HepG2 (cell line): ENCODE results near the gene DGAT2. TPM values are rescaled to one million over a fixed set of nuclear protein-coding genes. Genes with fewer than 3 reads are reported as not detected.

ENCODE experiments used
- ADNP ChIP-seq: sonication (generic); formaldehyde crosslinking; IDR thresholded peaks from 2 replicates; pipeline ENCODE4 v1.4.0; 2020; ENCODE audit warnings: missing genetic modification reagents
- ARNT ChIP-seq: fragments of 450-650 bp; IDR thresholded peaks from 2 replicates; pipeline ENCODE4 v1.6.1; 2017
- CHD4 ChIP-seq: fragments of 200-600 bp; sonication (generic); IDR thresholded peaks from 2 replicates; pipeline ENCODE4 v1.7.0; 2017; ENCODE audit warnings: mild to moderate bottlenecking, low read length, borderline replicate concordance
- DMAP1 ChIP-seq: IDR thresholded peaks from 2 replicates; pipeline ENCODE4 v1.6.1; 2016
- FOXA3 ChIP-seq: IDR thresholded peaks from 2 replicates; pipeline ENCODE4 v1.6.1; 2016; ENCODE audit warnings: missing genetic modification reagents, missing compliant biosample characterization
- HNF4A ChIP-seq: sonication (generic); formaldehyde crosslinking; IDR thresholded peaks from 2 replicates; pipeline ENCODE4 v1.4.0; 2020; ENCODE audit warnings: missing genetic modification reagents
- JUN ChIP-seq: sonication (generic); formaldehyde crosslinking; IDR thresholded peaks from 2 replicates; pipeline ENCODE4 v1.4.0; 2020; ENCODE audit warnings: mild to moderate bottlenecking, missing genetic modification reagents
- KDM4B ChIP-seq: sonication (generic); formaldehyde crosslinking; IDR thresholded peaks from 2 replicates; pipeline ENCODE4 v1.4.0; 2020; ENCODE audit warnings: missing genetic modification reagents
- MLLT10 ChIP-seq: sonication (generic); formaldehyde crosslinking; IDR thresholded peaks from 2 replicates; pipeline ENCODE4 v1.4.0; 2020; ENCODE audit warnings: missing genetic modification reagents
- NR2C2 ChIP-seq: sonication (generic); formaldehyde crosslinking; IDR thresholded peaks from 2 replicates; pipeline ENCODE4 v1.4.0; 2020; ENCODE audit warnings: missing genetic modification reagents, mild to moderate bottlenecking, moderate library complexity, borderline replicate concordance
- PAF1 ChIP-seq: IDR thresholded peaks from 2 replicates; pipeline ENCODE4 v1.6.1; 2016; ENCODE audit warnings: missing genetic modification reagents, missing compliant biosample characterization
- PHF20 ChIP-seq: sonication (generic); formaldehyde crosslinking; IDR thresholded peaks from 2 replicates; pipeline ENCODE4 v1.5.0; 2020; ENCODE audit warnings: mild to moderate bottlenecking, missing genetic modification reagents
- PRDM10 ChIP-seq: sonication (generic); formaldehyde crosslinking; IDR thresholded peaks from 2 replicates; pipeline ENCODE4 v1.4.0; 2020; ENCODE audit warnings: low read depth, missing genetic modification reagents
- SIX4 ChIP-seq: sonication (generic); formaldehyde crosslinking; IDR thresholded peaks from 2 replicates; pipeline ENCODE4 v1.4.0; 2020; ENCODE audit warnings: missing genetic modification reagents
- SMYD3 ChIP-seq: sonication (generic); formaldehyde crosslinking; IDR thresholded peaks from 2 replicates; pipeline ENCODE4 v1.8.1; 2023; ENCODE audit warnings: mild to moderate bottlenecking, missing genetic modification reagents
- SUZ12 ChIP-seq: fragments of 150-350 bp; IDR thresholded peaks from 2 replicates; pipeline ENCODE4 v1.6.1; 2014; ENCODE audit warnings: low read depth, low read length
- ZC3H13 ChIP-seq: sonication (generic); formaldehyde crosslinking; IDR thresholded peaks from 2 replicates; pipeline ENCODE4 v1.8.1; 2023; ENCODE audit warnings: mild to moderate bottlenecking, missing genetic modification reagents, moderate library complexity
- ZNF10 ChIP-seq: sonication (generic); formaldehyde crosslinking; IDR thresholded peaks from 2 replicates; pipeline ENCODE4 v1.4.0; 2020; ENCODE audit warnings: mild to moderate bottlenecking, low read depth, missing genetic modification reagents, borderline replicate concordance
- ZNF12 ChIP-seq: sonication (generic); formaldehyde crosslinking; IDR thresholded peaks from 2 replicates; pipeline ENCODE4 v1.5.0; 2020; ENCODE audit warnings: missing genetic modification reagents
- ZNF292 ChIP-seq: sonication (generic); formaldehyde crosslinking; IDR thresholded peaks from 2 replicates; pipeline ENCODE4 v1.8.1; 2022; ENCODE audit warnings: mild to moderate bottlenecking, low read depth, missing genetic modification reagents, borderline replicate concordance
- ZNF501 ChIP-seq: sonication (generic); formaldehyde crosslinking; IDR thresholded peaks from 2 replicates; pipeline ENCODE4 v1.5.1; 2020; ENCODE audit warnings: mild to moderate bottlenecking, moderate library complexity, missing genetic modification reagents
- ZNF773 ChIP-seq: sonication (generic); formaldehyde crosslinking; IDR thresholded peaks from 2 replicates; pipeline ENCODE4 v1.4.0; 2020; ENCODE audit warnings: missing genetic modification reagents, borderline replicate concordance
- polyA plus RNA-seq, 8 experiments: library from polyadenylated mRNA; depleted of rRNA in 3 of 8; stranded (reverse) in 7 of 8; unstranded in 1 of 8; fragments of >200 nt; fragmentation: Illumina TruSeq in 4 of 8; extraction: Trizol in 4 of 8; gene quantifications; 2 replicates each; pipeline versions ENCODE4 v1.2.1 to v1.2.3, GENCODE V29; 2011 to 2016; ENCODE audit warnings: low read depth in 4 of 8, missing spikeins in 1 of 8, mixed read lengths in 1 of 8; ENCODE audit not compliant: insufficient read depth in 1 of 8
- total RNA-seq, 5 experiments: library from RNA; depleted of rRNA; stranded (reverse); fragments of >200 nt; fragmentation: Illumina TruSeq; extraction: Trizol; gene quantifications; 2 replicates each; pipeline ENCODE4 v1.2.3, GENCODE V29; 2016; ENCODE audit warnings: low read depth in 1 of 5
- TF ChIP-seq, protein P1 (sequence below): sonication (generic); formaldehyde crosslinking; IDR thresholded peaks from 2 replicates; pipeline ENCODE4 v1.5.1; 2020; ENCODE audit warnings: missing genetic modification reagents, mild to moderate bottlenecking, borderline replicate concordance
- TF ChIP-seq, protein P2 (sequence below): sonication (generic); formaldehyde crosslinking; IDR thresholded peaks from 2 replicates; pipeline ENCODE4 v1.8.0; 2022; ENCODE audit warnings: low read depth, missing genetic modification reagents
- TF ChIP-seq, protein P3 (sequence below): IDR thresholded peaks from 2 replicates; pipeline ENCODE4 v1.6.1; 2016; ENCODE audit warnings: missing genetic modification reagents, missing compliant biosample characterization

Gene DGAT2
- total and polyA plus RNA-seq, 2 of the 13 experiments (the other 11 are each of a cell fraction or from before 2014, with no cell fraction given): 39.0 to 65.6 TPM

DNA sequence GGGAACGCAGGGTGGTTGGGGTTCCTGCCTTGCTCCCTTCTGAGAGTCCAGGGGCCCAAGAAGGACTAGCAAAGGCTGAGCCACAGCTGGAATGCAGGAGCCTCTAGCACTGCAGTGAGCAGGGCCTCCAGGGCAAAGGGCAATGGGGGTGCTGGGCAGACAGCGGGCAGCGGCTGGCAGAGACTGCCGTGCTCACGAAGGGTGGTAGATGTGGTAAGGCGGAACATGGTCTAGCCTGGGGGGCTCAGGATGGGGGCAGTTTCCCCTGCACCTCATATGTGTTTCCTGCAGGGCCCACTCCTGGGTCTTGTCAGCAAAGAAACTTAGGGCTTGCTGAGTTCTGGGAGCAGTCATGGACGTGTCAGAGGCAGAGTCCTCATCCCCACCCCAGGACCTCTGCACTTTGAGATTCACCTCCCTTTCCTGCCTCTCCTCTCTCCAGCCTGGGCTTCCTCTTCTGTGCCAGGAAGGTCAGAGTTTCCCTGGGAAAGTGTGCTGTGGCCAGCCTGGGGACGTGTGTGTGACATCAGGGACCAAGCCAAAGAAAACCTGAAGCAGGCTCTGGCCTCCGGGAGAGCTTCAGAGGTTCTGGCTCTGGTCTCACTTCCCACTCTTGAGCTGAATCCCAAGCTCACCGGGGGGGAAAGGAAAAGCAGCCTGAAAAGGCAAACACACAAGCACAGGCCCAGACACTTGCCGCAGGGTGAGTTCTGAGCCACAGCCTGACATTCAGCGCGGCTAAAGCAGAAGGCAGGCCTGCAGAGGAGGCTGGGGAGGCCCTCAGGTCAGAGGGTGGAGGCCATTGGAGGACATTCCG is 46.5 kb upstream of the DGAT2 start (continued):
- no peak for TF ChIP-seq PRDM10 (CRISPR knock-in tag)
- TF ChIP-seq ZNF501 (CRISPR knock-in tag): no peak
- TF ChIP-seq, protein P1, sequence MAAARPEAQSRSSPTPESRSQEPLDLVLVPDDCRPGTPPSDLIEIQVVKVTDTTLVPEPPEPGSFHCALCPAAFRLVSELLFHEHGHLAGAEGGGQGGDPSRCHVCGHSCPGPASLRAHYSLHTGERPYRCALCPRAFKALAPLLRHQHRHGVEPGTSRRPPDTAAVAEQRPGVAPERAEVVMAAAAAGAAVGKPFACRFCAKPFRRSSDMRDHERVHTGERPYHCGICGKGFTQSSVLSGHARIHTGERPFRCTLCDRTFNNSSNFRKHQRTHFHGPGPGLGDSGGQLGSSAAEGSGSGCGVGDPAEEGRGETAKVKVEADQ (CRISPR knock-in tag): no peak
- TF ChIP-seq ADNP (CRISPR knock-in tag): no peak
- TF ChIP-seq CHD4: no peak
- TF ChIP-seq PHF20 (CRISPR knock-in tag): no peak
- no peak for TF ChIP-seq SMYD3 (CRISPR knock-in tag)
- TF ChIP-seq, protein P2, sequence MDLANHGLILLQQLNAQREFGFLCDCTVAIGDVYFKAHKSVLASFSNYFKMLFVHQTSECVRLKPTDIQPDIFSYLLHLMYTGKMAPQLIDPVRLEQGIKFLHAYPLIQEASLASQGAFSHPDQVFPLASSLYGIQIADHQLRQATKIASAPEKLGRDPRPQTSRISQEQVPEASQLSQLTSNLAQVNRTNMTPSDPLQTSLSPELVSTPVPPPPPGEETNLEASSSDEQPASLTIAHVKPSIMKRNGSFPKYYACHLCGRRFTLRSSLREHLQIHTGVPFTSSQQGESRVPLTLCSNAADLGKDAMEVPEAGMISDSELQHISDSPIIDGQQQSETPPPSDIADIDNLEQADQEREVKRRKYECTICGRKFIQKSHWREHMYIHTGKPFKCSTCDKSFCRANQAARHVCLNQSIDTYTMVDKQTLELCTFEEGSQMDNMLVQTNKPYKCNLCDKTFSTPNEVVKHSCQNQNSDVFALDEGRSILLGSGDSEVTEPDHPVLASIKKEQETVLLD: no peak
- TF ChIP-seq ARNT: no peak
- no peak for TF ChIP-seq FOXA3
- no peak for TF ChIP-seq ZNF12
- TF ChIP-seq, protein P3, sequence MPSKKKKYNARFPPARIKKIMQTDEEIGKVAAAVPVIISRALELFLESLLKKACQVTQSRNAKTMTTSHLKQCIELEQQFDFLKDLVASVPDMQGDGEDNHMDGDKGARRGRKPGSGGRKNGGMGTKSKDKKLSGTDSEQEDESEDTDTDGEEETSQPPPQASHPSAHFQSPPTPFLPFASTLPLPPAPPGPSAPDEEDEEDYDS (CRISPR knock-in tag): no peak
- TF ChIP-seq SIX4 (CRISPR knock-in tag): no peak
- peak; percentile 80 for TF ChIP-seq HNF4A (CRISPR knock-in tag)
- peak; percentile 87 for TF ChIP-seq ZNF292 (CRISPR knock-in tag)
- TF ChIP-seq DMAP1 (CRISPR knock-in tag): peak; percentile 57
- no peak for TF ChIP-seq ZC3H13 (CRISPR knock-in tag)
- no peak for TF ChIP-seq SUZ12
- no peak for TF ChIP-seq PAF1 (CRISPR knock-in tag)
- no peak for TF ChIP-seq MLLT10
- 0 out of 2 replicates have a peak, but pooled peaks have one; percentile 24 for TF ChIP-seq ZNF773 (CRISPR knock-in tag)
- TF ChIP-seq NR2C2: peak; percentile 72
- no peak for TF ChIP-seq ZNF10 (CRISPR knock-in tag)
- TF ChIP-seq JUN (CRISPR knock-in tag): no peak
- TF ChIP-seq KDM4B (CRISPR knock-in tag): no peak
